Activated CD4-positive, alpha-beta T cell treated with anti-CD3 and anti-CD28 coated beads for 24 hours (primary cell): ENCODE data around the gene PLSCR5.

ENCODE experiments used
- DNase-seq, 2 donors: peaks; one replicate each; pipeline ENCODE4 v3.0.0-alpha.2; 2020; ENCODE audit warnings: low read depth in 2 of 2

PLSCR5 gene

DNA sequence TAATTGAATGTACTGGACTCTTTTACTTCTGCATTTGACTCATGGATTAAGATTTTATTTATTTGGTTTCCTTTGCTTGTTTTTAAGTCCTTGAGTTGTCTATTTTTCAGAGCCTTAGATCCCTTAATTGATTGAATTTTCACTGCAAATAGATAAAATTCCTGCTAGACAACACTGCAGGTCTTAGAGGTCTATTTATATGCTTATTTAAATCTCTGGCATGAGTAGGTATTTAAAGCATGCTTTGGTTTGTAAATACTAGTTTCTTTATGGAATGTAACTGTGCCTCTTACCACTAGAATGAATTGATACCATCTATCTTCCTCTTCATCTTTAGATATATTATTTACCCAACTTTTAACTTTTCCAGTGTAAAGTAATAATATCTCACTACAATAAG lies 20.0 kb downstream of the PLSCR5 start:
- no peak for DNase-seq

GRCh38 chr3:146581951-146582467 lies 23.1 kb downstream of the PLSCR5 start:
- DNase-seq, result no peak

DNA sequence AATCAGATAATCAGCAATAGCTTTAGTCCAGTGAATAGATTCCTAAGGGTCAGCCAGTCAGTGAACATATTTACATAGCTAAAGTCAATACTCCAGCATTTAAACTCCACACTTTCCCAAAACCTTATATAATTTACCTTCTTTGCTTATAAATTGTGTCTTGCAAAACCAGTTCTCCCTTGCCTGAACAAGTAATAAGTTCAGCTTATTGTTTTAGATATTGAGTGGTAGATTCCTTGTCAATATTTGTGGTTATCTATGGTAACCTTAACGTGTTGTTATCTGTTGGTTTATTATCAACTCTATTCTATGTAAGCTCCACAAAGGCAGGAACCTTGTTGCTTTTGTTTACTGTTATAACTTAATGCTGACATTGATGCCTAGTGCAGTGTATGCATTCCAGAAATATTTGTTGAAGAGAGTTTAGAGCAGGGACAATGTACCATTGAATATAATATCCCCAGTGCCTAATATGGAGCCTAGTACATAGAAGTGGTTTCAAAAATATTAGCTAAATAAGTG lies 24.0 kb downstream of the PLSCR5 start:
- DNase-seq, result no peak

- DNase-seq, result no peak
These were observed 27.5 kb downstream of the PLSCR5 start for GRCh38 chr3:146577662-146578061.

- DNase-seq, result no peak
These were observed 29.5 kb downstream of the PLSCR5 start for GRCh38 chr3:146575636-146576035.

DNA sequence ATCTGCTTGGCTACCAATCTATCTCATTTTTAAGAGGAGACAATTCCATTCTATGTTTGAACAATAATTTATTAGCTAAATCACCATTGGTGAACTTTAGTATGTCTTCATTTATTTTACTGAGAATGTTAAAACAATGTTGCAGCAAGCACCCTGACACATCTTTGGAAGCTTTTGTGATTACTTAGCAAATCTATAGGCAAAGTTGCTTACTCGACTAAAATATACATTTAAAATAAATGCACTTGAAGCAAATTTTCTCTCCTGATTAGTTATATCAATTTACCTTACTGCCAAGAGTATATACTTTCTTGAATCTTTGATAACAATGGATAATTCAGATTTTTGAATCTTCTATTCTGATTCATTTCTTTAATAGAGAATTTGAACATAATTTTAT lies 31.0 kb downstream of the PLSCR5 start:
- no peak for DNase-seq

DNA sequence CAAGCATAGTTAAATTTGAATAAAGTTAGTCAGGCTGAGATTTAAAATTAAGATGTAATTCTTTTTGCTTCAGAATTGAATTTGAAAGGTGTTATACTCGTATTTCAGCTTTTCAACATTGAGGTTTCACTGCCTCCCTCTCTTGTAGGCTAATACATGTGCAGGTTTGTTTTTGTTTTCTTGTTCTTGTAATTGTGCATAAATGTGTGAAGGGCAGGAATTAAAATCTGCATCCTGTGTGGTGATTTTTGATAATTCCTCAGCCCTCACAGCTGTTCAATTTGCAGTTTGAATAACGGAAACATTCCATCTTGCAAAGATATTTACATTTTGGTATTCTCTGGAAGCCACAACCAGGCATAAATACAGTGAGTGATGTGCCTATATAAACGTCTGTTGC lies 35.8 kb downstream of the PLSCR5 start:
- no peak for DNase-seq

GRCh38 chr3:146566138-146566537 lies 39.0 kb downstream of the PLSCR5 start:
- DNase-seq, result no peak

DNA sequence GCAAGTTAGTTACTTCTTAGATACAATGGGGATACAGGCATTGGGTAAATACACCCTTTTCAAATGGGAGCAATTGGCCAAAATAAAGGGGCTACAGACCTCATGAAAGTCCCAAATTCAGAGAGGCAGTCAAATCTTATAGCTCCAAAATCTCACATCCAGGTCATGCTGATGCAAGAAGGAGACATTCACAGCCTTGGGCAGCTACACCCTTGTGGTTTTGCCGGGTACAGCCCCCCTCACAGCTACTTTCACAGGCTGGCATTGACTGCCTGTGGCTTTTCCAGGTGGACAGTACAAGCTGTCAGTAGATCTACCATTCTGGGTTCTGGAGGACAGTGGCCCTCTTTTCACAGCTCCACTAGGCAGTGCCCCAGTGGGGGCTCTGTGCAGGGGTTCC lies 43.3 kb downstream of the PLSCR5 start:
- DNase-seq, result no peak

DNA sequence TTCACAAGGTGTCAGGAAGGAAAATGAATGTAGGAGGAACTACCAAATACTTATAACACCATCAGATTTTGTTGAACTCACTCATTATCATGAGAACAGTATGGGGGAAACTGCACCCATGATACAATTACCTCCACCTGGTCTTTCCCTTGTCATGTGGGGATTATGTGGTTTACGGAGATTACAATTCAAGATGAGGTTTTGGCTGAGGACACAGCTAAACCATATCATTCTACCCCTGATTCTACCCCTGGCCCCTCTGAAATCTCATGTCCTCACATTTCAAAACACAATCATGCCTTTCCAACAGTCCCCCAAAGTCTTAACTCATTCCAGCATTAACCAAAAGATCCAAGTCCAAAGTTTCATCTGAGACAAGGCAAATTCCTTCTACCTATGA lies 43.7 kb downstream of the PLSCR5 start:
- no peak for DNase-seq

DNA sequence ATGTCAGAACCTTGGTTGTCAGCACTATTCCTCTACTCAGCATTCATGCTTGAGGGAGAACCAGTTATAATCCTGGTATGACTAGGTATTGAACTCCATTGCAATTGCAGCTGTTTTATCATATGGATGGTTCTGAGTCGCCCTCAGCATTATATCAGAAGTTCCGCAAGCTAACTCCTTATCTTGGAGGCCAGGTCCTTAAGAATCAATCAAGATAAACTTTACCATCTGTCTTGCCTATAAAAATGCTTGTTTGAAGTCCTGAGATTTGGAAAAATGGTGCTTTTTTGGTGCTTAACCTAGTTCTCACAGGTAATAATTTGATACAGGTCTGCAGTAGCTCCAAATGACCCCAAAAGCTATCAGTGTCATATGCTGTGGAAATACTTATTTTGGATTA lies 44.5 kb downstream of the PLSCR5 start:
- no peak for DNase-seq

GRCh38 chr3:146559388-146559787 lies 45.8 kb downstream of the PLSCR5 start:
- no peak for DNase-seq

GRCh38 chr3:146558781-146559180 lies 46.4 kb downstream of the PLSCR5 start:
- DNase-seq, result no peak

- no peak for DNase-seq
These were observed 47.4 kb downstream of the PLSCR5 start for GRCh38 chr3:146557745-146558144.

GRCh38 chr3:146555311-146555710 lies 49.8 kb downstream of the PLSCR5 start:
- DNase-seq, result no peak

- DNase-seq, result no peak
These were observed 50.9 kb downstream of the PLSCR5 start for GRCh38 chr3:146554151-146554760.

DNA sequence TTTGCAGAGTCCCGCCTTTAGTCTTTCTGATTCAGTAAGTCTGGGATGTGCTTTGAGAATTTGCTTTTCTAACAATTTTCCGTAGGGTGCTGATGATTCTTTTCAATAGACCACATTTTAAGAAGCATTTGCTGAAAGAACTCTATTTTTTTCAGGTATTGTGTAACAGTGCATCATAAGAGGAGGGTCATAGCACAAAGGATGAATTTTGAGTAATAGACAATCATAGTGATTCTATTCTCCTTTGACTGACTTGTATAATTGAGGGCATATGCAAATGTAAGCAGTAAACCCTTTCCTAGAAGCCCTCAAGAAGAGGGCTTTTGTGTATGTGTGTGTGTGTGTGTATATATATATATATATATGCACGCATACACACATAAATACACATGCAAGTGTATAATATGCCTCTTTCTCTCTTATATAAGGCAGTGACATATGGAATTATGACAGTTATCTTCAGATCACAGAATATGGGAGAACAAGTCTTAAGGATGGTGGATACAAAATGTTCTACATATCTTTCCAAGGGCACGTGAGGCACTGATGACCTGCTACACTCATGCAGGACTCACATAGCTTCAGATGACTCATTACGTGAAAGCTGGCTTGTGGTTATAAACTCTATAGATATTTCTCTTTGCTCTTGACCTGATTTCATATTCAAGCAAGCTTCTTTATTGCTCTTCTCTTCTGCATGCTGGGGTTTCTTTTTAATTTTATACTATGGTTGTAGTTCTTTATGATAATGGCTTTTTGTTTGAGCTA lies 54.2 kb downstream of the PLSCR5 start:
- DNase-seq, result no peak

DNA sequence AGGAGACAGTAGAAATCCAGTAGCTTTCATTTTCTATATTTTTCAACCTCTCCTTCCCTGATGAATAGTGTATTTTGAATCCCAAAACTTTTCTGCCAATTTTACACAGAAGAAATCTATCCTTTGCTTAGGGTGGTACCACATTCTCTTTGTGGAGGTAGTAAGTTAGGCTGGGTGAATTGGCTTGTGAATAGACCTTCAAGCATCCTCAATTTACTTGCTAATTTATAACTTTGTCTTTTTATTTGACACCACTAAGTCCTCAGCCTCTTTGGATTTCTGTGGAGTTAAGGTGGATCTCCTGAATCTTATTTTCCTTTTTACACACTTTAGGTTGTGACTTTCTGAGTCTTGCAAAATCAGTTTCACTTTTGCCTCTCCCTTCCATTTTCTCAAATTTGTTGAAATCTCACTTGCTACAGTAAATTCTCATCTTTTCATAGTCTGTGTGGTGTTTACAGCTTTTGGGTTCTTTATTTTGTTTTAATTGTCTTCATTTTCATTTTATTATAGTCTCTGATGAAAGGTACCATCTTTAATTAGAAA lies 55.0 kb downstream of the PLSCR5 start:
- DNase-seq, result no peak

GRCh38 chr3:146547235-146547835 lies 57.8 kb downstream of the PLSCR5 start:
- DNase-seq, result no peak

- DNase-seq, result no peak
These were observed 58.7 kb downstream of the PLSCR5 start for GRCh38 chr3:146546366-146546965.

DNA sequence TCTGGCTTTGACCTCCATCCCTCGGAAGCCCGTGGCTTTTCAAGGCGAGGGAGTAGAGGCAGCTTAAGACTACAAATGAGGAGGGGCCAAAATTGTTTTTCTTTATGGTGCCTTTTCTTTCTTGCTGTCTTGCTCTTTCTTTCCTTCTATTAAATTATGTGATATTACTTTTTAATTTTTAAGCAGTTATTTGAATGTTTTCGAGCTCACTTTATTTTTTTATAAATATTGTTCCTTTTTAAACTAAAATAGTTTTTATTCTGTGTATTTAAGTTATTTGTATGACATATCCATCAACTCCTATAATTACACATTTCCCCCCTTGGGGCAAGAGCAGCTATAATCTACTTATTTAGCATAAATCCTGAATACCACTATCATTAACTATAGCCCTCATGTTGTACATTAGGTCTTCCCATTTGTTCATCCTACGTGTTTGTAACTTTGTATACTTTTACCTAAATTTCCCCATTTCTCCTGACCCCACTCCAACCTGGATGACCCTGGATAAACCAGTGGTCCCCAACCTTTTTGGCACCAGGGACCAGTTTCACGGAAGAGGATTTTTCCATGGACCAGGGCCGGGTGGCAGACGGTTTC lies 60.1 kb downstream of the PLSCR5 start:
- no peak for DNase-seq
